ENCODE results near the gene TIMP1. TPM values are rescaled to one million over a fixed set of nuclear protein-coding genes. Genes with fewer than 3 reads are reported as not detected.

The TIMP1 gene
- polyA plus RNA-seq, 3 donors from 2014 or later, result 153 to 275 (median 237) TPM

DNA sequence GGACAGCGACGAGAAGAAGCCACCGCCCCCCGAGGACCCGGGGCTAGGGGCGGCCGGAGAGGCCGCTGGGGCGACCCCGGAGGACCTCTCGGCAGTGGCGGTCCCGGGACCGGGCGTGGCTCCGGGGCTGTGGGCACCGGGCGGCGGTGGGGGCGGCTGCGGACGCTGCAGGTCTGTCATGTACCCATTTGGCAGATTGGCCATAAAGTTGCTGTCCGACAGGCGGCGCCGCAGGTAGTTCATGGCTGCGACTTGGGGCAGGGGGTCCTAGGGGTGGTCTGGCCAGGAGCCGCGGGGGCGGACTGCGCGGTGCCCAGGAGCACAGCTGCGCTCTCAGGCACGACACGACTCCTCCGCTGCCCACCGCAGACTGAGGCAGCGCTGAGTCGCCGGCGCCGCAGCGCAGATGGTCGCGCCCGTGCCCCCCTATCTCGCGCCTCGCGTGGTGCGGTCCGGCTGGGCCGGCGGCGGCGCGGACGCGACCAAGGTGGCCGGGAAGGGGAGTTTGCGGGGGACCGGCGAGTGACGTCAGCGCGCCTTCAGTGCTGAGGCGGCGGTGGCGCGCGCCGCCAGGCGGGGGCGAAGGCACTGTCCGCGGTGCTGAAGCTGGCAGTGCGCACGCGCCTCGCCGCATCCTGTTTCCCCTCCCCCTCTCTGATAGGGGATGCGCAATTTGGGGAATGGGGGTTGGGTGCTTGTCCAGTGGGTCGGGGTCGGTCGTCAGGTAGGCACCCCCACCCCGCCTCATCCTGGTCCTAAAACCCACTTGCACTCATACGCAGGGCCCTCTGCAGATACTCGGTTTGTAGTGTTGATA, 37.5 kb downstream of the TIMP1 start, which contains the start of gene SYN1:
SYN1 (minus strand) TSS at position 372 of the 817 bp plus-strand sequence; CDS start at position 243, 129 bp downstream.
- peaks cover 0 to 4% of the 10 kb centered on the region in 2 donors for H3K4me1 Mint-ChIP-seq
- peaks cover 0 to 4% (median 0%) of the 10 kb centered on the region in 6 donors for H3K9me3 Mint-ChIP-seq
- H3K27ac Mint-ChIP-seq, result peak within 1 kb of the TSS in 2 of 6 donors; percentile 23 to 33
- H3K4me3 Mint-ChIP-seq, result peak within 1 kb of the TSS; percentile 12 to 75 (median 52)
- no peaks in the 10 kb centered on the region for H3K36me3 Mint-ChIP-seq
- peaks cover 11 to 18% (median 17%) of the 10 kb centered on the region in 3 donors for H3K27me3 Mint-ChIP-seq (ENCODE audit: low read depth in 3 of 3)
- DNase-seq, result peak; percentile 82 to 87 (median 83)

DNA sequence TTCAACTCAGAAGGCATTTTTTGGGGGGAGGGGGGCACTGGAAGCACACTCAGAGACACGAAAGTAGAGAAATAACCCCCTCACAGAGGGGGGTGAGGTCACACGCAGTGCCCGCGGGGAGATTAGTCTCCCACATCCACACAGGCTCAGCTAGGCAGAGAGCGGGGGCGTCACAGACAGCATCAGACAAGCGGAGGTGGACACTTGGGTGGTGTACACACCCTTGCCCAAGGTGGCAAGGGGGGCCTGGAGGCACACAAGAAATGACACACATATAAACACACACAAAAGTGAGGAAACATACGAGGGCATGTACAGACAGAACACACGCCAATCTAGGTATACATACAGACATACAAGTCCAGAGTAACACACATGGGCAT, 38.1 kb downstream of the TIMP1 start:
- H3K9me3 Mint-ChIP-seq, result peaks cover 0 to 4% (median 0%) of the 10 kb centered on the region in 6 donors
- peaks cover 0 to 4% of the 10 kb centered on the region in 2 donors for H3K4me1 Mint-ChIP-seq
- peaks cover 11 to 19% (median 18%) of the 10 kb centered on the region in 3 donors for H3K27me3 Mint-ChIP-seq (ENCODE audit: low read depth in 3 of 3)
- no peaks in the 10 kb centered on the region for H3K36me3 Mint-ChIP-seq
- H3K4me3 Mint-ChIP-seq, result peak overlapping the region in 3 of 5 donors; percentile 19 to 28 (median 23)
- no peak for DNase-seq
- no peak overlapping the region for H3K27ac Mint-ChIP-seq

DNA sequence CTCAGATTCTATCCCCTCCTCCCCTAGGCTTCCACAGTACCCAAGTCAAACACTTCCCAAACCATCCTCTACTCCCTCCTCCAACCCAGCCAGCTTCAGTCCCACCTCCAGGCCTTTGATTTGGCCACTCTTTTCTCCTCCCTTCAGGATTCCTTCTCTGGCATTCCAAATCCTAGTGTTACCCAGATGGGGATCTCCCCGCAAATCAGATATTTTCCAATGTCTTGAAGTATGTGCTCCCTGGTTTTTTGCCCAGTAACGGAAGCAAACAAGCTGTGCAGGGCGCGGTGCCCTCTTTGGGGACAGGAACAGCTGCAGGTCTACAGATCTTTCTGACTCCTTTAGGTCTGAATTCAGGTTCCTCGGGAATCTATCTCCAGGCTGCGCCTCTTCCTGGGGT, 39.6 kb downstream of the TIMP1 start:
- Mint-ChIP-seq H3K4me3 (no peak overlapping the region), H3K27ac (no peak overlapping the region), H3K36me3 (peaks cover 0 to 4% (median 0%) of the 10 kb centered on the region in 3 donors), H3K4me1 (peaks cover 0 to 4% of the 10 kb centered on the region in 2 donors), H3K27me3 (ENCODE audit: low read depth in 3 of 3) (peaks cover 16 to 21% (median 21%) of the 10 kb centered on the region in 3 donors), H3K9me3 (peaks cover 0 to 4% (median 0%) of the 10 kb centered on the region in 6 donors)
- DNase-seq, result no peak

DNA sequence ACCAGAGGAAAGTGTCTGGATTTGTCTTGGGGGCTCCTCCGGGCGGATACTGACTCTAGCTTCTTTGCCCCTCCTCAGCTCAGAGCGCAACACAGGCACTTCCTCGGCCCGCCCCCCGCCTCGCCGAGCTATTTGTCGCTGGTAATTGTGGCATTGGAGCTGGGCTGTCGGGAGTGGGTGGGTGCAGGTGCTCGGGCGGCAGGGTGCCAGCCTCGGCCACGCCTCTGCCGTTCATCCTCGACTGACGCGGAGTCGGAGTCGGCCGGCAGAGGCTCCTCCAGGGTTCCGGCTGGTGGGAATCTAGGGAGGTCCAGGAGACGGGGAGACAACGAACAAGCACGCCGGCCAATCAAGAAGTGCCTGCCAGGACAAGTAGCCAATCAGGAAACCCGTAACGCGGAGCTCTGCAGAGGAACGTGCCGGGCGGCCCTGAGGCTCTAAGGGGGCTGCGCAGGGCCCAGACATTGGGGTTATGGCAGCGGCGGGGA, 41.3 kb downstream of the TIMP1 start:
- DNase-seq, result peak in 1 of 3 donors; percentile 10
- H3K4me1 Mint-ChIP-seq, result peaks cover 0 to 3% of the 10 kb centered on the region in 2 donors
- no peak overlapping the region for H3K27ac Mint-ChIP-seq
- peak overlapping the region in 3 of 5 donors; percentile 34 to 61 (median 49) for H3K4me3 Mint-ChIP-seq
- peaks cover 15 to 22% (median 17%) of the 10 kb centered on the region in 3 donors for H3K27me3 Mint-ChIP-seq (ENCODE audit: low read depth in 3 of 3)
- H3K9me3 Mint-ChIP-seq, result peaks cover 0 to 2% (median 0%) of the 10 kb centered on the region in 6 donors
- peaks cover 0 to 4% (median 0%) of the 10 kb centered on the region in 3 donors for H3K36me3 Mint-ChIP-seq

DNA sequence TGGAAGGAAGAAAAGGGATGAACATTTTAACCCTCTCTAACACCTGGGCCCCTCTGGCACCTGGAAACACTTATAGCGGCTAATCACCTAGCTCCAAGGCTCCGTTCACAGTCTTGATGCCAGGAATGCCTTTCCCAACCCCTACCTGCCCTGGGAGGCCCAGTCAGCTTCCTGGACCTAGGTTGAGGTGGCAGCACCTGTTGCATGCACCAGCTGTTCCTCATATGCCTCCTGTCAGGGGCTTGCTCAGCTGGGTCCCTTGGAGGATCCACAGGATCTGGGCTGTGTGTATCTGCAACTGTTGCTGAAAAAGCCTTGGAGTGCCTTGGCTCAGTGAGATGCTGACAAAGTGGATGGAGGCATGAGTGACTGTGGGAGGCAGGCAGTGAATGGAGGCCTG, 43.1 kb downstream of the TIMP1 start:
- H3K27ac Mint-ChIP-seq, result peak overlapping the region in 1 of 6 donors; percentile 30
- H3K9me3 Mint-ChIP-seq, result no peaks in the 10 kb centered on the region
- H3K4me3 Mint-ChIP-seq, result no peak overlapping the region
- DNase-seq, result no peak
- H3K27me3 Mint-ChIP-seq (ENCODE audit: low read depth in 3 of 3), result peaks cover 7 to 19% (median 14%) of the 10 kb centered on the region in 3 donors
- peaks cover 0 to 4% (median 0%) of the 10 kb centered on the region in 3 donors for H3K36me3 Mint-ChIP-seq
- H3K4me1 Mint-ChIP-seq, result peaks cover 0 to 5% of the 10 kb centered on the region in 2 donors

DNA sequence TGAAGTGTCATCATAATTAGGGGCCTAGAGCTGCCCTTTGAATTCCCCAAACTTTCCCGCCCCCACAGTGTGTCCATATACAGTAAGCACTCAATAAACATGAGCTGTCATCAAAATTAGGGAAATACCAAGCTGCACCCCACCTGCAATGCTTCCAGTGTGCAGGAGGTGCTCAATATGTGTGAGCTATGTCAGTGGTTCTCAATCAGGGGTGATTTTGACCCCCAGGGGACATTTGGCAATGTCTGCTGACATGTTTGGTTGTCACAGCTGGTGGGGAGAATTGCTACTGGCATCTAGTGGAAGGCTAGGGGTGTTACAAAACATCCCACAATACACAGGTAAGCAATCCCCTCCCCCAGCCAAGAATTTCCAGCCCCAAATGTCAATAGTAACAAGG, 46.7 kb downstream of the TIMP1 start:
- no peak overlapping the region for H3K4me3 Mint-ChIP-seq
- peaks cover 0 to 6% of the 10 kb centered on the region in 2 donors for H3K4me1 Mint-ChIP-seq
- H3K36me3 Mint-ChIP-seq, result peaks cover 0 to 4% (median 0%) of the 10 kb centered on the region in 3 donors
- DNase-seq, result no peak
- peaks cover 7 to 13% (median 12%) of the 10 kb centered on the region in 3 donors for H3K27me3 Mint-ChIP-seq (ENCODE audit: low read depth in 3 of 3)
- no peaks in the 10 kb centered on the region for H3K9me3 Mint-ChIP-seq
- H3K27ac Mint-ChIP-seq, result no peak overlapping the region

DNA sequence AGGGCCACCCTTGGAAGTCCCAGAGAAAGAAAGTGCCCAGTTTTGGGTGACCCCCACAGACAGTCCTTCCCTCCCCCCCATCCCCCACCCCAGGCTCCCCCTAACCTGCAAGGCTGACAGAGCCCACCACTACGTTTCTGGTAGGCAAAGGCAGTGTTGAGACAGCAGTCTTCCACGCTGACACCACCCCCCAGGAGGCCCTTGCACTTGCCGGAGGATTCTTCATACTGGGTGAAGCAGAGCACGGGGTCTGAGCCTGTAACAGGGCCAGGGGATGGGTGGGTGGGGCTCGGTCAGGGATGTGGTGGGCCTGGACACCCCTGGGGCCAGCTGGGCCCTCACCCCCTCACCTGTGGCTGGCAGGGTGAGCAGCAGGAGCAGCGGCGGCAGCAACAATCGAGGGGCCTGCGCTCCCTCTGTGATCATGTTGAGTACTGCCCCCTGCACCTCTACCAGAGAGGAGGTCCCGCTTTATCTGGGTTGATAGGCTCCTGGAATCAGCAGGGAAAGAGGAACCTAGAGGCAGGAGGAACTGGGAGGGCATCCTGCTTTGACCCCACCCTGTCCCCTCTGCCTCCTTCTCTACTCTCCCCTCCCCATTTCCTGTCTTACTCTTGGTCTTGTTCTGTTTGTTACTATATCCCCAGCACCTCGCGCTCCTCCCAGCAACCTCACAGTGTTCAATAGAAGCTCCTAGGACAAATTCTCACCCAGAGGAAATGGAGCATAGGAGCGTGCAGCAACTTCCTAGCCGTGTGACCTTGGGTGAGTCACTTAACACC, 47.4 kb downstream of the TIMP1 start, which contains the start of gene CFP:
CFP (minus strand) TSS at position 512 of the 782 bp plus-strand sequence; CDS start at position 426, 86 bp downstream.
- Mint-ChIP-seq H3K27me3 (ENCODE audit: low read depth in 3 of 3) (peaks cover 7 to 13% (median 12%) of the 10 kb centered on the region in 3 donors), H3K4me3 (peak within 1 kb of the TSS in 2 of 5 donors; percentile 23 to 27), H3K36me3 (peaks cover 0 to 4% (median 0%) of the 10 kb centered on the region in 3 donors), H3K27ac (no peak within 1 kb of the TSS), H3K9me3 (no peaks in the 10 kb centered on the region), H3K4me1 (peaks cover 0 to 6% of the 10 kb centered on the region in 2 donors)
- no peak for DNase-seq

DNA sequence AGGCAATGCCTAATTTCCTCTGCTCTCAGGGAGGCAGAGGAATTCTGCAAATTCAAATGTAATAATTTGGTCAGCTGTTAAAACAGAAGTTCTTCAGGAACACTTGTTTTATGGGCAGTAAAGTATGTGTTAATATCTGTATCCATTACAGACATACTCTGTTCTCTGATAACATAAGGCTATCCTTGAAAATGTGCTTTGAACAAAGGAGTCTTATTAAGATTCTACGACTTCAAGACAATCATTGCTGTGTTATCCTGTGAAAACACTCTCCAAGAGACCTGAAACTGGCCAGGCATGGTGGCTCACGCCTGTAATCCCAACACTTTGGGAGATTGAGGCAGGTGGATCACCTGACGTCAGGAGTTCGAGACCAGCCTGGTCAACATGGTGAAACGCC, 49.4 kb downstream of the TIMP1 start:
- Mint-ChIP-seq H3K4me1 (peaks cover 0 to 6% of the 10 kb centered on the region in 2 donors), H3K36me3 (peaks cover 0 to 7% (median 1%) of the 10 kb centered on the region in 3 donors), H3K27ac (no peak overlapping the region), H3K4me3 (no peak overlapping the region), H3K27me3 (ENCODE audit: low read depth in 3 of 3) (peaks cover 3 to 12% (median 7%) of the 10 kb centered on the region in 3 donors), H3K9me3 (no peaks in the 10 kb centered on the region)
- no peak for DNase-seq

DNA sequence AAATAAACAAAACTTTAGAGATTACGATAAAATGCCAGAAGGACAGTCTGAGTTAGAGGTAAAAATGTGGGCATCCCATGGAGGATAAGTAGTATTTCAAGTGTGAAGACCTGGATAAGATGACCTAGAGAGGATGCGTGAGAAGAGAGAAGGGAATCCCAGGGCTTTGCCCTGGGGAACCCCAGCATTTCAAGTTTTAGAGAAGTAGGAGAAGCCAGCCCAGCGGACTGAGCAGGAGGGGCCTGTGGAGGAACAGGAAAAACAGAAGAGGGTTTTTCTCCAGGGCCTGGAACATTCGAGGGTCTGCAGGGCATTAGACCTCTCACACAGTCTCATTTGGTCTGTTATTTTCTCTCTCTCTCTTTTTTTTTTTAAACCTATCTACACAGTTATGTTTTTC, 50.4 kb downstream of the TIMP1 start:
- Mint-ChIP-seq H3K27me3 (ENCODE audit: low read depth in 3 of 3) (peaks cover 5 to 13% (median 7%) of the 10 kb centered on the region in 3 donors), H3K4me3 (no peak overlapping the region), H3K36me3 (peaks cover 0 to 8% (median 8%) of the 10 kb centered on the region in 3 donors), H3K4me1 (peaks cover 0 to 6% of the 10 kb centered on the region in 2 donors), H3K27ac (peak overlapping the region in 3 of 6 donors; percentile 33 to 62 (median 46)), H3K9me3 (no peaks in the 10 kb centered on the region)
- no peak for DNase-seq

DNA sequence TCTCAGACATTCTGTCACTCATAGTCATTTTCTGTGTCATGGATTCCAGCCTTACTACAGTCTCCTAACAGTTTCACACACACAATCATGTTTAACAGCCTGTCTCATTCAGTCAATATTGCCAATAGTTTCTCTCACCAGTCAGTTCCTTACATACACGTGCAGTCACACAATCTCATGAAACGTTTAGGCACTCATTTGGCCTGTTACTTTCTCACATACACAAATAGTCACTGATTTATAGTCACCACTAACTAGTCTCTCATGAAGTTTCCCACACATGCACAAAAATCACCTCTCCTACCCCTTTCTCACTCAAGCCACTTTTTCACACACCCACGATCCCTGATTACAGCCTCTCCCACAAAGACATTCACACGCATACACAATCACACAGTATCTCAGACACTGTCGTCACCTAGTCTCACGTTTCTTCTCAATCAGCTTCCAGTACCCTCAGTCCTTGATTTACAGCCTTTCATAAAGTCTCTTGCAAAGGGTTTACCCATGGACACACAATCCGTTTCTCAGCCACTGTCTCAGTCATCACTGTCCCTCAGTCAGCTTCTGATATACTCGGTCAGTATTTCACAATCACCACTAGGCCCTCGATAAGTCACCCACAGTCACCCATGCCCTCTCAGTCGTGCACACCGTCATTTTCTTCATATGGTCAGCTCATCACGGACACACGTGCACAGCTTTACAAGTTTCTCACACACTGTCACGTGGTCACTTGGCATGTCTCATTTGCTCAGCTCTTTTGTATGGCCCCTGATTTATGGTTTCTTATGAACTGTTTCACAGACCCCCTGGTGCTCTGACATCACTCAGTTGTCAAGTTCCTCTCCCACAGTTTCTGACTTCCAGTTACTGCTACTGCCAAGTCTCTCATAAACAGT, 51.7 kb downstream of the TIMP1 start:
- Mint-ChIP-seq H3K27ac (no peak overlapping the region), H3K36me3 (peaks cover 0 to 19% (median 17%) of the 10 kb centered on the region in 3 donors), H3K4me1 (peaks cover 0 to 6% of the 10 kb centered on the region in 2 donors), H3K9me3 (no peaks in the 10 kb centered on the region), H3K4me3 (no peak overlapping the region), H3K27me3 (ENCODE audit: low read depth in 3 of 3) (peaks cover 7 to 8% (median 7%) of the 10 kb centered on the region in 3 donors)
- peak; percentile 29 to 35 (median 33) for DNase-seq

DNA sequence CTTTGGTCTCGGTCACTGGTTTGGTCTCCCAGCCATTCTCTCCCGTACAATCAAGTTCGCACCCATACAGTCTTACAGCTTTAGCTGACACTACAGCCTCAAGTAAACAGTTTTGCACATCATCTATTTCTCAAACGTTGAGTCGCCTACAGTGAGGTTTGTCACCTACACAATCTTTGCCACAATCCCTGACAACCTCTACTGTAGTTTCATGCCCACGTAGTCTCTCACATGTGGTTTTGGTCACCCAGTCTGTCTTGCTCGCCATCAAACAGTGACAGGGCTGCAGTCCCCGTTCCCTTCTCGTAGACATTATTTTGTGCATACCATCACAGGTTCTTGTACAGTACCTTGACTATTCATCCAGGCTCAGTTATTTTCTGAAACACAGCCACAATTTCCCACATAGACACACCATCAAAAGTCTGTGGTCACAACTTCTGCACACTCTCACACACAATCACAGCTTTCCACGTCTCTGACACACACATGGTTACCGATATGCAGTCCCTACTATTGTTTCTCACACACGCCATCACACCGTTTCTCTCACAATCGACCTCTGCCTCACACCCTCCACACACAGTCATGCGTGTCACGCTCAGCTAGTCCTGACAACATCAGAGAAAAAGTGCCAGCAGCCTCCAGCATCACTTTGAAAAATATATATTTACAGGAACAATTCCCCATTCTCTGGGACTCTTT, 52.8 kb downstream of the TIMP1 start:
- Mint-ChIP-seq H3K27me3 (ENCODE audit: low read depth in 3 of 3) (peaks cover 5 to 9% (median 7%) of the 10 kb centered on the region in 3 donors), H3K4me1 (peaks cover 0 to 3% of the 10 kb centered on the region in 2 donors), H3K9me3 (peaks cover 0 to under 1% (median 0%) of the 10 kb centered on the region in 6 donors), H3K36me3 (peaks cover 8 to 30% (median 27%) of the 10 kb centered on the region in 3 donors), H3K4me3 (no peak overlapping the region), H3K27ac (no peak overlapping the region)
- peak; percentile 78 to 83 (median 82) for DNase-seq
